Body of pancreas (tissue), 4 donors: ENCODE data around the gene RP2.

Source experiments
- POLR2A ChIP-seq, 3 donors: fragments of 450-650 bp; IDR thresholded peaks; one replicate each; pipeline ENCODE4 v1.6.1; 2016; ENCODE audit warnings: antibody characterized with exemption in 3 of 3, mild to moderate bottlenecking in 2 of 3
- TF ChIP-seq, protein P1 (sequence below), 7 experiments: fragments of 450-650 bp in 4 of 7; fragments of 200-600 bp in 3 of 7; sonication (generic) in 3 of 7; IDR thresholded peaks; one replicate each; pipeline ENCODE4 v1.5.1; 2016 to 2019; ENCODE audit warnings: antibody characterized with exemption in 7 of 7

DNA sequence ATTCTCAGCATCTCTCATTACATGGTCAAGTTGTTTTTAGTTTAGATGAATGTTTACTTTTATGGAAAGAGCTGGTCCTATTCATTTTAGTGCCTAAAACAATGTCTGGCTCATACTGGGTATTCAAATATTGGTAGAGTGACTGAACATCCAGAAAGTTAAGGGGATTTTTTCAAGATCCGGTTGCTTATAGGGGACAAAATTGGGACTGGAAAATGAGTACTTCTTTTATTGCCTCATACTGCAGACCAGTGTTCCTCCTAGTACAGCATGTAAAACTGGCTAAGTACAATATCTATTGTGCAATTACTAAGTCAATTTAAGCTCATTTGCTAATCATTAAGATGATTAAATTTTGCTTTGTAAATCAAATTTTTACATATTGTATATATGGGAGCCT is 13.9 kb downstream of the RP2 start:
- TF ChIP-seq, protein P1, sequence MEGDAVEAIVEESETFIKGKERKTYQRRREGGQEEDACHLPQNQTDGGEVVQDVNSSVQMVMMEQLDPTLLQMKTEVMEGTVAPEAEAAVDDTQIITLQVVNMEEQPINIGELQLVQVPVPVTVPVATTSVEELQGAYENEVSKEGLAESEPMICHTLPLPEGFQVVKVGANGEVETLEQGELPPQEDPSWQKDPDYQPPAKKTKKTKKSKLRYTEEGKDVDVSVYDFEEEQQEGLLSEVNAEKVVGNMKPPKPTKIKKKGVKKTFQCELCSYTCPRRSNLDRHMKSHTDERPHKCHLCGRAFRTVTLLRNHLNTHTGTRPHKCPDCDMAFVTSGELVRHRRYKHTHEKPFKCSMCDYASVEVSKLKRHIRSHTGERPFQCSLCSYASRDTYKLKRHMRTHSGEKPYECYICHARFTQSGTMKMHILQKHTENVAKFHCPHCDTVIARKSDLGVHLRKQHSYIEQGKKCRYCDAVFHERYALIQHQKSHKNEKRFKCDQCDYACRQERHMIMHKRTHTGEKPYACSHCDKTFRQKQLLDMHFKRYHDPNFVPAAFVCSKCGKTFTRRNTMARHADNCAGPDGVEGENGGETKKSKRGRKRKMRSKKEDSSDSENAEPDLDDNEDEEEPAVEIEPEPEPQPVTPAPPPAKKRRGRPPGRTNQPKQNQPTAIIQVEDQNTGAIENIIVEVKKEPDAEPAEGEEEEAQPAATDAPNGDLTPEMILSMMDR (IDR thresholded peaks at IDR 0.05), result no peak
- TF ChIP-seq POLR2A (IDR thresholded peaks at IDR 0.05), result no peak
